ENCODE results near the gene PCYT2.

PCYT2 gene

GRCh38 chr17:81942167-81942553 is 31.0 kb upstream of the PCYT2 start:
- no peak for DNase-seq (ENCODE audit: low read depth)

- DNase-seq (ENCODE audit: low read depth): no peak
These were observed 30.4 kb upstream of the PCYT2 start for GRCh38 chr17:81941484-81942166.

GRCh38 chr17:81940538-81941483 is 29.6 kb upstream of the PCYT2 start:
- DNase-seq (ENCODE audit: low read depth): no peak

- no peak for DNase-seq (ENCODE audit: low read depth)
These were observed 28.7 kb upstream of the PCYT2 start for GRCh38 chr17:81939881-81940385.

GRCh38 chr17:81939218-81939617 is 28.0 kb upstream of the PCYT2 start:
- no peak for DNase-seq (ENCODE audit: low read depth)

GRCh38 chr17:81935709-81936084 is 24.5 kb upstream of the PCYT2 start:
- DNase-seq (ENCODE audit: low read depth): no peak

- no peak for DNase-seq (ENCODE audit: low read depth)
These were observed 23.9 kb upstream of the PCYT2 start for GRCh38 chr17:81934850-81935708.

- DNase-seq (ENCODE audit: low read depth): no peak
These were observed 23.0 kb upstream of the PCYT2 start for GRCh38 chr17:81934098-81934757.

- DNase-seq (ENCODE audit: low read depth): no peak
These were observed 22.0 kb upstream of the PCYT2 start for GRCh38 chr17:81933178-81933699.

GRCh38 chr17:81932333-81932983 is 21.3 kb upstream of the PCYT2 start:
- DNase-seq (ENCODE audit: low read depth): no peak

GRCh38 chr17:81931557-81932332 is 20.5 kb upstream of the PCYT2 start:
- DNase-seq (ENCODE audit: low read depth): no peak

GRCh38 chr17:81931189-81931556 is 20.0 kb upstream of the PCYT2 start:
- DNase-seq (ENCODE audit: low read depth): no peak

- no peak for DNase-seq (ENCODE audit: low read depth)
These were observed 19.2 kb upstream of the PCYT2 start for GRCh38 chr17:81930142-81931125.

GRCh38 chr17:81929253-81930141 is 18.3 kb upstream of the PCYT2 start:
- no peak for DNase-seq (ENCODE audit: low read depth)

GRCh38 chr17:81928544-81929252 is 17.5 kb upstream of the PCYT2 start:
- no peak for DNase-seq (ENCODE audit: low read depth)

GRCh38 chr17:81927653-81928543 is 16.7 kb upstream of the PCYT2 start, which contains the start of gene MAFG:
Gene MAFG, minus strand, starts transcription at chr17:81927735. Its CDS starts 4,550 bp downstream, at chr17:81923185.
- peak; percentile 93 for DNase-seq (ENCODE audit: low read depth)

Measured in fibroblast of the conjunctiva (primary cell).